Ascending aorta (tissue), 2 donors: ENCODE measurements around the gene IGIP. TPM values are rescaled to one million over a fixed set of nuclear protein-coding genes. Genes with fewer than 3 reads are reported as not detected.

ENCODE experiments used
- DNase-seq, 2 donors: peaks; one replicate each; pipeline ENCODE4 v3.0.0-alpha.2; 2019; ENCODE audit warnings: low spot score in 2 of 2
- H3K27ac ChIP-seq, 2 donors: fragments of 200-600 bp; sonication (generic); one replicate each; pipeline ENCODE4 v1.5.1; 2016 to 2017; ENCODE audit warnings: mild to moderate bottlenecking in 1 of 2
- H3K27me3 ChIP-seq: fragments of 200-600 bp; sonication (generic); one replicate; pipeline ENCODE4 v1.5.1; 2017
- H3K36me3 ChIP-seq, 2 donors: fragments of 200-600 bp; sonication (generic); one replicate each; pipeline ENCODE4 v1.5.1; 2016
- H3K4me1 ChIP-seq, 2 donors: fragments of 200-600 bp; sonication (generic); one replicate each; pipeline ENCODE4 v1.5.1; 2016 to 2017; ENCODE audit warnings: mild to moderate bottlenecking in 1 of 2
- H3K4me3 ChIP-seq, 2 donors: fragments of 200-600 bp; sonication (generic); one replicate each; pipeline ENCODE4 v1.5.1; 2016 to 2017; ENCODE audit warnings: mild to moderate bottlenecking in 1 of 2
- H3K9me3 ChIP-seq, 2 donors: fragments of 200-600 bp; sonication (generic); one replicate each; pipeline ENCODE4 v1.5.1; 2016
- intact Hi-C: fragments of 100-400 bp; cut with DNase I; formaldehyde crosslinking; loops from one replicate; pipeline ENCODE4 v1.15.1; 2023
- total RNA-seq: library from RNA; depleted of rRNA; stranded (reverse); fragments of >200 nt; gene quantifications from one replicate; pipeline ENCODE4 v1.1.0, GENCODE V29; 2016
- TF ChIP-seq, protein P1 (sequence below), 3 experiments: fragments of 200-600 bp in 2 of 3; fragments of 450-650 bp in 1 of 3; sonication (generic) in 2 of 3; IDR thresholded peaks; one replicate each; pipeline ENCODE4 v1.5.1; 2016 to 2019; ENCODE audit warnings: antibody characterized with exemption in 3 of 3, mild to moderate bottlenecking in 1 of 3, moderate library complexity in 1 of 3

Gene IGIP
- total RNA-seq, 1 donor from 2014 or later = 5.6 TPM

DNA sequence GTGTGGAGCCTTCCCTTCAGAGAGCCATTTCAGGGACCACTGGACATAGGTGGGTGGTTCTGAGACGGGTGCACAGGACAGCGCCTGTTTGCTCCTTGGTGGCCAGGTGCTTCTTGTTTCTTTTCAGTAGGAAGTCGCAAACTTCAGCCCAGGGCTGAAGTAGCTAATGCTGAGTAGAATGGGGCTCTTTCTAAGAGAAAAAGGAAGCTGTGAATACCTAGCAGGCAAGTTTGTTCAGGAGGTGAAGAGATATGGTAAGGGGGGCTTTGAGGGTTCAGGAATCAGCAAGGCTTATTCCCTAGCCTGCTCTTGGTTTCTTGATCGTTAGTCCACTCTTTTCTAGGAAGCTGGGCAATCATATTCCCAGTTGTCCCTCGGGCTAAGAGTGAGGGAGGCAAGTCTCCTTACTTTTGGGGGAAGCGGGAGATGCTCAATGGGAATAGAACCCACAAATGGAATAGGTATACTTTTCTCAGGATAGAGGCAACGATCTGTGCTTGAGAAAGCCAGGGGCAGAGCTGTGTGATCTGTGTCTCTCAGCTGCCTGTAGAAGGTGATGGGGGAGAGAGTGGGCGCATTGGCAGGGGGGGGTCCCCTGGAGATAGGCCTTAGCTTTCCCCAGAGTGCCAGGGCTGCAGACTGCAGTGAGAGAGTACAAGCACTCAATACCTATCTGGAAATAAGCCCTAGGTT, 13.7 kb upstream of the IGIP start:
- TF ChIP-seq, protein P1, sequence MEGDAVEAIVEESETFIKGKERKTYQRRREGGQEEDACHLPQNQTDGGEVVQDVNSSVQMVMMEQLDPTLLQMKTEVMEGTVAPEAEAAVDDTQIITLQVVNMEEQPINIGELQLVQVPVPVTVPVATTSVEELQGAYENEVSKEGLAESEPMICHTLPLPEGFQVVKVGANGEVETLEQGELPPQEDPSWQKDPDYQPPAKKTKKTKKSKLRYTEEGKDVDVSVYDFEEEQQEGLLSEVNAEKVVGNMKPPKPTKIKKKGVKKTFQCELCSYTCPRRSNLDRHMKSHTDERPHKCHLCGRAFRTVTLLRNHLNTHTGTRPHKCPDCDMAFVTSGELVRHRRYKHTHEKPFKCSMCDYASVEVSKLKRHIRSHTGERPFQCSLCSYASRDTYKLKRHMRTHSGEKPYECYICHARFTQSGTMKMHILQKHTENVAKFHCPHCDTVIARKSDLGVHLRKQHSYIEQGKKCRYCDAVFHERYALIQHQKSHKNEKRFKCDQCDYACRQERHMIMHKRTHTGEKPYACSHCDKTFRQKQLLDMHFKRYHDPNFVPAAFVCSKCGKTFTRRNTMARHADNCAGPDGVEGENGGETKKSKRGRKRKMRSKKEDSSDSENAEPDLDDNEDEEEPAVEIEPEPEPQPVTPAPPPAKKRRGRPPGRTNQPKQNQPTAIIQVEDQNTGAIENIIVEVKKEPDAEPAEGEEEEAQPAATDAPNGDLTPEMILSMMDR (IDR thresholded peaks at IDR 0.05) = no peak
- Histone ChIP-seq H3K36me3 (no peaks in the 10 kb centered on the region), H3K27ac (peak overlapping the region; percentile 83 to 89), H3K27me3 (no peaks in the 10 kb centered on the region), H3K9me3 (no peaks in the 10 kb centered on the region), H3K4me3 (peak overlapping the region in 1 of 2 donors; percentile 77), H3K4me1 (peaks cover 15 to 25% of the 10 kb centered on the region in 2 donors)
- DNase-seq = no peak
- intact Hi-C loops = loop anchor here (2.0 to 5.0 kb wide), 2 partner anchors 63 to 70 kb away; partner anchors contain the start of genes CYSTM1 and NRG2

DNA sequence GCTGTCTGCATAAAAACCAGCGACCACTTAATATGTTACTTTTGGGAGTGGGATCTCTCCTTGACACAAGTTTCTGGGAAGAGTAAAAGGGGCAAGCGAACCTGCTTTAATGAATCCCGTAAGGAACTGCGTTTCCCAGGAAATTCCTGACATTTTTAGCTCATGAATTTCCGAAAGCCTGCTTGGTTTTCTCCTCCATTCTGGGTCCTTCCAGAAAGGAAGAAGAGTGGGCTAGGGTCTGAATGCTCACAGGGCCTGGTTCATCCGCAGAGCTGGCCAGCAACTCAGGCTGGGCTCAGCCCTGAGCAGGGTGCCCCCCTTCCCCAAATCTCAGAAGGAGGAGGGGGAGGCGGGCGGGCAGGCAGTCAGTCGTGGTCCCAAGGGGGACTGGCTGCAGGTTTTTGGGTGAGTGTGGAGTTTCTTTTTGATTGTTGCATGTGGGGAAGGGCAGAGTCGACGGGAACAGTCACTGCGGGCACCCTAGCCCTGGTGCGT, 13.0 kb upstream of the IGIP start:
- DNase-seq = no peak
- Histone ChIP-seq H3K4me3 (peak overlapping the region; percentile 70 to 77), H3K27ac (peak overlapping the region; percentile 83 to 89), H3K4me1 (peaks cover 15 to 26% of the 10 kb centered on the region in 2 donors), H3K36me3 (no peaks in the 10 kb centered on the region), H3K9me3 (no peaks in the 10 kb centered on the region), H3K27me3 (no peaks in the 10 kb centered on the region)
- TF ChIP-seq, protein P1 (IDR thresholded peaks at IDR 0.05) = no peak
- intact Hi-C loops = loop anchor here (2.0 to 5.0 kb wide), 2 partner anchors 62 to 70 kb away; partner anchors contain the start of genes CYSTM1 and NRG2

DNA sequence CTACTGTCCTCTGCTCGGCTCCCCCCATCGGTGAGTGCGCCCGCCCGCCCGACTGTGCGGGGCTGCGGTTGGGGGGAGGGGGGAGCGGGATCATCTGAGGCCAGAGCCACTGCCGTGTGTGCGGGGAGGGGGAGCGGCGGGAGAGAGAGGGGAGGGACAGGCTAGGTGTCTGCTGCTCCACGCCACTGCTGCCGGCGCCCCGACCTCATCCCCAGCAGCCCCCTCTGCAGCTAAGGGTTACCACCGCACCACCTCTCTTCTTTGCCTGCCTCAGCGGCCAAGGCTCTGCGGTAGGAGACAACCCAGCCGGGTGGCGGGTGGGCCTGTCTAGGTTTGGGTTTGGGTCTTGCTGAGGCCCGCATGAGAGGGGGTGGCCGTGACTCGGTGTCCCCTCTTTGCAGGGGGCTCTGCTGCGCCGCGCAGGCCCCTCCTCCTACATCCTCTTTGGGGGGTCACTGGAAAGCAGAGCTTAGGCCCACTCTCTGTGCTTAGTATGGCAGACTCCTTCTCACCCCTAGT, 12.5 kb upstream of the IGIP start:
- Histone ChIP-seq H3K27ac (peak overlapping the region; percentile 83 to 89), H3K27me3 (no peaks in the 10 kb centered on the region), H3K9me3 (no peaks in the 10 kb centered on the region), H3K36me3 (no peaks in the 10 kb centered on the region), H3K4me3 (peak overlapping the region; percentile 70 to 77), H3K4me1 (peaks cover 15 to 30% of the 10 kb centered on the region in 2 donors)
- TF ChIP-seq, protein P1 (IDR thresholded peaks at IDR 0.05) = no peak
- no peak for DNase-seq
- intact Hi-C loops = loop anchor here (2.0 to 5.0 kb wide), 2 partner anchors 62 to 71 kb away; partner anchors contain the start of genes CYSTM1 and NRG2

DNA sequence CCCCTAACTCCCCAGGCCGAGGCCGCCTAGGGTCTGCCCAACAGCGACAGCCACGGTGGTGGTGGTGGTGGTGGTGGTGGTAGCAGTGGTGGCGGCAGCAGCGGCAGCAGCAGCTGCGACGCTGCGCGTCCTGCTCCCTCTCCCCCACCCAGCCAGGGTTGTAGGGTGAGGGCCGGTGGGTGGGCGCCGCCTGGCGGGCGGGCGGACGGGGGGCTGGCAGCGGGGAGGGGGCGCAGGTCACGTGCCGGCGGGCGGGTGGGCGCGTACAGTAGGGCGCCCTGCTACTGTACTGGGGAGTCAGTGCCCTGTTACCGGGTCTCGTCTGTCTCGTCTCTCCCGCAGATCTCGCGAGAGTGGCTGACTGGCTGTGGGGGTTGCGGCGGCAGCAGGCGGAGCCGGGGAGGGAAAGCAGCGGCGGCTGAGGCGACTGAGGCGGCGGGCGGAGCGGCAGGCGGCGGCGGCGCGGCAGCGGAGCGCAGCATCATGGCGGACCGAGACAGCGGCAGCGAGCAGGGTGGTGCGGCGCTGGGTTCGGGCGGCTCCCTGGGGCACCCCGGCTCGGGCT, 12.0 kb upstream of the IGIP start, which contains the start of gene PURA:
Gene PURA (plus strand): TSS at position 411 of the 565 bp plus-strand sequence. CDS start 73 bp downstream, at position 484.
- no peaks in the 10 kb centered on the region for H3K36me3 ChIP-seq
- peaks cover 14 to 31% of the 10 kb centered on the region in 2 donors for H3K4me1 ChIP-seq
- H3K27ac ChIP-seq = peak within 1 kb of the TSS; percentile 83 to 89
- peak; percentile 87 to 97 for DNase-seq
- peak within 1 kb of the TSS; percentile 70 to 77 for H3K4me3 ChIP-seq
- intact Hi-C loops = loop anchor here (2.0 to 5.0 kb wide), 3 partner anchors 31 to 71 kb away; partner anchors contain the start of genes CYSTM1 and NRG2
- no peaks in the 10 kb centered on the region for H3K27me3 ChIP-seq
- TF ChIP-seq, protein P1 (IDR thresholded peaks at IDR 0.05) = no peak
- H3K9me3 ChIP-seq = no peaks in the 10 kb centered on the region

DNA sequence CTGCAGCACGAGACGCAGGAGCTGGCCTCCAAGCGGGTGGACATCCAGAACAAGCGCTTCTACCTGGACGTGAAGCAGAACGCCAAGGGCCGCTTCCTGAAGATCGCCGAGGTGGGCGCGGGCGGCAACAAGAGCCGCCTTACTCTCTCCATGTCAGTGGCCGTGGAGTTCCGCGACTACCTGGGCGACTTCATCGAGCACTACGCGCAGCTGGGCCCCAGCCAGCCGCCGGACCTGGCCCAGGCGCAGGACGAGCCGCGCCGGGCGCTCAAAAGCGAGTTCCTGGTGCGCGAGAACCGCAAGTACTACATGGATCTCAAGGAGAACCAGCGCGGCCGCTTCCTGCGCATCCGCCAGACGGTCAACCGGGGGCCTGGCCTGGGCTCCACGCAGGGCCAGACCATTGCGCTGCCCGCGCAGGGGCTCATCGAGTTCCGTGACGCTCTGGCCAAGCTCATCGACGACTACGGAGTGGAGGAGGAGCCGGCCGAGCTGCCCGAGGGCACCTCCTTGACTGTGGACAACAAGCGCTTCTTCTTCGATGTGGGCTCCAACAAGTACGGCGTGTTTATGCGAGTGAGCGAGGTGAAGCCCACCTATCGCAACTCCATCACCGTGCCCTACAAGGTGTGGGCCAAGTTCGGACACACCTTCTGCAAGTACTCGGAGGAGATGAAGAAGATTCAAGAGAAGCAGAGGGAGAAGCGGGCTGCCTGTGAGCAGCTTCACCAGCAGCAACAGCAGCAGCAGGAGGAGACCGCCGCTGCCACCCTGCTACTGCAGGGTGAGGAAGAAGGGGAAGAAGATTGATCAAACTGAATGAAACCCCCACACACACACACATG, 11.2 kb upstream of the IGIP start:
- Histone ChIP-seq H3K4me3 (peak overlapping the region; percentile 70 to 77), H3K36me3 (no peaks in the 10 kb centered on the region), H3K4me1 (peaks cover 12 to 26% of the 10 kb centered on the region in 2 donors), H3K9me3 (no peaks in the 10 kb centered on the region), H3K27ac (peak overlapping the region; percentile 83 to 89), H3K27me3 (no peaks in the 10 kb centered on the region)
- TF ChIP-seq, protein P1 (IDR thresholded peaks at IDR 0.05) = no peak
- intact Hi-C loops = loop anchor here (2.0 to 5.0 kb wide), 2 partner anchors 30 to 72 kb away; partner anchors contain the start of gene NRG2
- DNase-seq = peak; percentile 19 to 73
